GM18507 (cell line): Measurements from ENCODE around the gene CPNE4.
"Not testable (repeated sequence)": the region's sequence is repeated elsewhere in the genome, so short reads cannot be mapped to it uniquely, and the experiment has no call there.

Experiments used
- DNase-seq: peaks from one replicate; pipeline ENCODE4 v3.0.0; 2011; ENCODE audit warnings: low read depth; ENCODE audit not compliant: insufficient read length; ENCODE audit errors: extremely low spot score
- FAIRE-seq: peaks from 2 replicates; lab custom pipeline; 2011; peaks lifted over from hg19 to GRCh38; lab: Jason Lieb, UNC

CPNE4 gene

DNA sequence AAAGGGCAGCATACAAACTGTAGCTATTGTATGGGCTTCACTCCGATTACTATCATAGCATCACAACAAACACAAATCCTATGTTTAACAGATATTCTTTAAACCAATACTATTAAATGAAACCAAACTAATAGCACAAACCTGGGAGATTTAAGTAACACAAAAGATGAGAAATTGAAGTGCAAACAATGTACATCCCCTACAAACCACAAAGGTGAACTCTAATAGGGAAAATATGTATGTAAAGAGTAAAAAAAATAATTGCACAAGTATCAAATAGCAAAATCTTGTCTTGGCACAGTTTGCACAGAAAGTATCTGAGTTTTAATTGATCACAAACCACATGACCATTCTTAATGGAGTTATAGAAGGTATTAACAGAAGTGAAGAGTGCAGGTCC lies 138.5 kb downstream of the CPNE4 start:
- no peak for FAIRE-seq
- no peak for DNase-seq

GRCh38 chr3:131895766-131896165 lies 139.0 kb downstream of the CPNE4 start:
- DNase-seq (no peak), FAIRE-seq (no peak)

GRCh38 chr3:131892331-131892730 lies 142.5 kb downstream of the CPNE4 start:
- DNase-seq = no peak

DNA sequence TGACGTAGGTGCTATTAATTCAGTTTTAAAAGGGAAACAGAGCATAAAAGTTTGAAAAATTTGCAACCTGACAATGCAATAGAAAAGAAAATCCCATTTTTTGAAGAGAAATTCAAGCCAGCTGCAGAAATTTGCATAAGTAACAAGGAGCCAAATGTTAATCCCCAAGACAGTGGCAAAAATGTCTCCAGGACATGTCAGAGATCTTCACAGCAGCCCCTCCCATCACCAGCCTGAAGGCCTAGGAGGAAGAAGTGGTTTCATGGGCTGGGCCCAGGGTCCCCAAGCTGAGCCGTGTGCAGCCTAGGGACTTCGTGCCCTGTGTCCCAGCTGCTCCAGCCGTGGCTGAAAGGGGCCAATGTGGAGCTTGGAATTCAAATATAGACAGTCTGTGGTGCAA lies 148.9 kb downstream of the CPNE4 start:
- DNase-seq, FAIRE-seq: not testable (repeated sequence)

More at GRCh38 chr3:131892331-131892730, 142.5 kb downstream of the CPNE4 start:
- FAIRE-seq = no peak

- no peak for DNase-seq
- FAIRE-seq = no peak
These were observed 151.0 kb downstream of the CPNE4 start for GRCh38 chr3:131883711-131884407.

- DNase-seq (no peak), FAIRE-seq (no peak)
These were observed 151.7 kb downstream of the CPNE4 start for GRCh38 chr3:131883086-131883485.

GRCh38 chr3:131881777-131882176 lies 153.0 kb downstream of the CPNE4 start:
- FAIRE-seq (no peak), DNase-seq (no peak)

- no peak for FAIRE-seq
- DNase-seq = no peak
These were observed 153.9 kb downstream of the CPNE4 start for GRCh38 chr3:131880948-131881347.

GRCh38 chr3:131868203-131868602 lies 166.6 kb downstream of the CPNE4 start:
- DNase-seq (no peak), FAIRE-seq (no peak)

- FAIRE-seq (no peak), DNase-seq (no peak)
These were observed 178.6 kb downstream of the CPNE4 start for GRCh38 chr3:131856171-131856570.

DNA sequence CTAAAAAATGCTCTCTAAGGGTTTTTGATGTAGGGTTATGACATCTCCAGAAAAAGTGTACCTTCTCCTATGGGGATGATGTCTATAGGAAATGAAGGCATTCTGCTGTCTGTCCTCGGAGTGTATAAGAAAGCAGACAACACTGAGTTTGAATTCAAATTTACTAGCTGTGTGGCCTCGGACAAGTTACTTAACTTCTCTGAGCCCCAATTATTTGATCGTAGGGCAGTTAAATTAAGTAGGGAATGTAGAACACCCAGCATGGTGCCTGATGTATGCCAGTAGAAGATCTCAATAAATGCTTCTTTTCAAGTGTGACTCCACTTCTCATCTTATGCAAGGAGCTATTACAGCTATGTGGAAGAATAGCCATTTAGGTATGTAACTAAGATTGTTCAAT lies 184.6 kb downstream of the CPNE4 start:
- no peak for FAIRE-seq
- no peak for DNase-seq

GRCh38 chr3:131849616-131850015 lies 185.2 kb downstream of the CPNE4 start:
- no peak for FAIRE-seq
- DNase-seq = no peak

- FAIRE-seq = no peak
- no peak for DNase-seq
These were observed 186.8 kb downstream of the CPNE4 start for GRCh38 chr3:131847966-131848510.

GRCh38 chr3:131846296-131846924 lies 188.4 kb downstream of the CPNE4 start:
- FAIRE-seq (no peak), DNase-seq (no peak)

- FAIRE-seq (no peak), DNase-seq (no peak)
These were observed 191.6 kb downstream of the CPNE4 start for GRCh38 chr3:131843174-131843573.

DNA sequence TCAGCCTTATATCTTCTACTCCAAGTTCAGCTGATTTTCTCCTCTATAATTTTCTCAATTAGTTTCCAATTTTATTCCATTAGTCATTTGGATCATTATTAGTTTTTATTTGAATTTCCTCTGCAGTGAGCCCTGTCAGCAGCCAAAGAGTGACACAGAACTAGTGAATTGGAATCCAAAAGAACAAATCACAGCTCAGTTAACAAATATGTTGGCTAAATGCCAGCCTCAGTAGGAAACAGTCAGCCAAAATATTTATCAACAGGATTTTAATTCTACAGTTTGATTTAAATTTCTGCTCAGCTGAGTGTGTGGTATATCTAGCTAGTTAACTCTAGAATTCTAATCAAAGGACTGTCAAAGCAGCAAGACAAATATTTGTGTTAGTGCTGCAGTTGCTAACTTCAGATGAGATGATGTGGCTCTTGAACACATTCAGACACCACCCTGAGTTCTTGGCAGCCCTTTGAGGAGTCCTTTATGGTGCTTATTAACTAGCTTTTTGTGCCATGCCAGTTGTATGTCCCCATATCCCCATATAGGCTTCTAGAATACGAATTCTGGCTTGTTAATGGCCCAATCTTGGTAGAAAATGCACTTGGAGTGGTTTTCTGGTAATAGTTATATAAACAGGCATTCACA lies 194.5 kb downstream of the CPNE4 start:
- DNase-seq (no peak), FAIRE-seq (no peak)

DNA sequence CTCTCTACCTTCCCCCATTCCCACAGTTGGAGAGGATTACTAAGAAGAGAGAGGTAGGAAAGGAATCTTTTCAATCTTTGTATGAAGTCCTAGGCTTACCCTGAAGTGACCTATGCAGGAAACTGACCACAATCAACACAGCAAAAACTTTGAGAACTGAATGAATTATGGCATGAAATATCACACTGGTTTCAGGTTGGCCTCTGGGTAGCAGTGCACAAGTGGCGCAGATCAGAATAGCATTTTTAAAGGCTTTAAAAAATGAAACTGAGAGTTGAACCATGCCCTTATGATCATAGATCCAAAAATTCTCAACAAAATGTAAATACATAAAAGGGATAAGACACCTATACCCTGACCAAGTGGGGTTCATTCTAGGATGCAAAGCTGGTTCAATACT lies 198.9 kb downstream of the CPNE4 start:
- no peak for FAIRE-seq
- DNase-seq = no peak

GRCh38 chr3:131831608-131832007 lies 203.2 kb downstream of the CPNE4 start:
- DNase-seq (no peak), FAIRE-seq (no peak)

- DNase-seq (no peak), FAIRE-seq (no peak)
These were observed 213.5 kb downstream of the CPNE4 start for GRCh38 chr3:131821191-131821762.

DNA sequence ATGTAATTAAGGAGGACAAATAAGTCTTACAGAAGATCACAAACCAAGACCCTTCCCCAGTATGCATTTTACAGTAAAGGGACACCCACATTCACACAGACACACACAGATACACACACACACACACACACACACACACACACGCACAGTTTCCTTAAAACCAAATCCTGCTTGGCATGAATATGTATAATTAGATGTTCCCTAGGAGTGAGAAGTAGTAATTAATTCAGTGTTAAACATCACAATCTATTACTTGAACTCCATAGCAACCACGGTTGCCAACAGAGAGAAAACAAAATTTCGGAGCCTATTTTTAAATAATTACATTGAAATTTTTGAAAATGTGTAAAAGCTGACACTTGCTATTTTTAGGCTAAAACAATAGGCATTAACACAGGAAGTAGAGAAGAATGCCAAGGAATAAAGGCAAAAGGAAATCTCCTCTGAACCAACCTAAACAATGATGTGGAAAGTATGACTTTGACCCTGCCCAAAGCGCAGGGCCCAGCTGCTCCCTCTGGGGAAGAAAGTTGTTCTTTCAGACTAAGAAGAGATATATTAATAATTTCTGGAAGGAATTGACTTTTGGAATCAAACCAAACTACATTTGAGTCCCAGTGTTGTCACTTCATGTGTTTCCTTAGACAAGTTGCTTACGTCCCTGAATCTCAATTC lies 215.3 kb downstream of the CPNE4 start:
- DNase-seq = no peak
- FAIRE-seq = no peak
